ENCODE data around the gene COL5A1.

- TF ChIP-seq CTCF (optimal IDR thresholded peaks at IDR 0.05 in 1 of 3, IDR thresholded peaks at IDR 0.05 in 1 of 3, conservative IDR thresholded peaks at IDR 0.05 in 1 of 3; ENCODE audit: extremely low read depth in 1 of 3, insufficient read depth in 2 of 3, low read length in 3 of 3): no peak
- no peak for TF ChIP-seq EZH2 (IDR thresholded peaks at IDR 0.05; ENCODE audit: low read length)
These were observed 134.6 kb downstream of the COL5A1 start for GRCh38 chr9:134776080-134776796.
